Epithelial cell of proximal tubule (primary cell): ENCODE data around the gene WRAP73. TPM values are rescaled to one million over a fixed set of nuclear protein-coding genes. Genes with fewer than 3 reads are reported as not detected.

ENCODE experiments used
- DNase-seq: peaks from one replicate; pipeline ENCODE4 v3.0.0-alpha.2; 2011; ENCODE audit warnings: low read depth
- H3K4me3 ChIP-seq: 2 replicates; pipeline ENCODE4 v1.5.1; 2011; ENCODE audit warnings: low read depth, mild to moderate bottlenecking, low read length
- CTCF ChIP-seq: conservative IDR thresholded peaks from 2 replicates; pipeline ENCODE4 v1.5.1; 2012; ENCODE audit warnings: low read depth, mild to moderate bottlenecking, low read length
- total RNA-seq: library from RNA; depleted of rRNA; stranded (reverse); fragments of >200 nt; gene quantifications from 2 replicates; pipeline ENCODE4 v1.2.3, GENCODE V29; 2015

Gene WRAP73
- total RNA-seq, 1 donor from 2014 or later, result 17.0 TPM

GRCh38 chr1:3610527-3611169 lies 39.3 kb downstream of the WRAP73 start:
- no peak overlapping the region for H3K4me3 ChIP-seq

GRCh38 chr1:3609769-3610526 lies 40.0 kb downstream of the WRAP73 start:
- no peak for TF ChIP-seq CTCF
- DNase-seq, result no peak
- no peak overlapping the region for H3K4me3 ChIP-seq

More at GRCh38 chr1:3610527-3611169, 39.3 kb downstream of the WRAP73 start:
- no peak for DNase-seq
- TF ChIP-seq CTCF, result no peak

GRCh38 chr1:3609016-3609768 lies 40.7 kb downstream of the WRAP73 start:
- no peak for TF ChIP-seq CTCF
- DNase-seq, result no peak

GRCh38 chr1:3608154-3608553 lies 41.7 kb downstream of the WRAP73 start:
- no peak overlapping the region for H3K4me3 ChIP-seq
- no peak for DNase-seq
- TF ChIP-seq CTCF, result no peak

More at GRCh38 chr1:3609016-3609768, 40.7 kb downstream of the WRAP73 start:
- H3K4me3 ChIP-seq, result no peak overlapping the region

GRCh38 chr1:3607703-3608065 lies 42.2 kb downstream of the WRAP73 start:
- no peak for TF ChIP-seq CTCF

GRCh38 chr1:3606779-3607702 lies 42.9 kb downstream of the WRAP73 start:
- no peak overlapping the region for H3K4me3 ChIP-seq
- no peak for TF ChIP-seq CTCF
- no peak for DNase-seq

More at GRCh38 chr1:3607703-3608065, 42.2 kb downstream of the WRAP73 start:
- DNase-seq, result no peak
- H3K4me3 ChIP-seq, result no peak overlapping the region
